B cell (primary cell): ENCODE measurements around the gene DNAJC16. TPM values are rescaled to one million over a fixed set of nuclear protein-coding genes. Genes with fewer than 3 reads are reported as not detected.

Experiments
- ATAC-seq: fragments of 200-7000 bp; cut with Tn5 transposase; one replicate; pipeline ENCODE4 v1.10.0; 2021; ENCODE audit warnings: low read depth, mild to moderate bottlenecking, moderate number of reproducible peaks, moderate library complexity
- CTCF ChIA-PET: fragments of 350-600 bp; sonication (Branson Sonifier 250); formaldehyde crosslinking; loops from one replicate; lab custom pipeline; 2021; ENCODE audit warnings: antibody characterized with exemption, inconsistent platforms; lab: Charles Lee
- POLR2A ChIA-PET: fragments of 350-600 bp; sonication (Branson Sonifier 250); formaldehyde crosslinking; loops from one replicate; lab custom pipeline; 2021; ENCODE audit warnings: antibody characterized with exemption; lab: Charles Lee
- DNase-seq: peaks from one replicate; pipeline ENCODE4 v3.0.0; 2013
- H2AFZ ChIP-seq: 2 replicates; pipeline ENCODE4 v1.6.1; 2012; ENCODE audit warnings: mild to moderate bottlenecking, low read depth, low read length; ENCODE audit not compliant: insufficient read depth, poor library complexity, severe bottlenecking
- H3K27ac ChIP-seq, 2 donors: 1 replicate in 1 of 2; 2 replicates in 1 of 2; pipeline ENCODE4 v1.5.1; 2012 to 2013; ENCODE audit warnings: low read length in 2 of 2, mild to moderate bottlenecking in 2 of 2, moderate library complexity in 1 of 2
- H3K27me3 ChIP-seq, 4 experiments: fragments of 200-600 bp in 1 of 4; sonication (generic) in 1 of 4; replicated peaks in 1 of 4; 1 replicate in 2 of 4; 2 replicates in 2 of 4; pipeline versions ENCODE4 v1.6.1 to v1.7.0; 2013 to 2016; ENCODE audit warnings: low read length in 3 of 4, mild to moderate bottlenecking in 2 of 4, mixed read lengths in 1 of 4, moderate library complexity in 1 of 4; ENCODE audit not compliant: insufficient read depth in 4 of 4, control insufficient read depth in 3 of 4; ENCODE audit errors: control extremely low read depth in 1 of 4
- H3K36me3 ChIP-seq, 2 experiments: replicated peaks in 1 of 2; 1 replicate in 1 of 2; 2 replicates in 1 of 2; pipeline versions ENCODE4 v1.6.1 to v1.7.1; 2013; ENCODE audit warnings: low read length in 1 of 2; ENCODE audit not compliant: insufficient read depth in 2 of 2, control insufficient read depth in 1 of 2; ENCODE audit errors: control extremely low read depth in 1 of 2, extremely low read depth in 1 of 2
- H3K4me1 ChIP-seq, 2 donors: fragments of 200-600 bp in 1 of 2; sonication (generic) in 1 of 2; 1 replicate in 1 of 2; 2 replicates in 1 of 2; pipeline versions ENCODE4 v1.5.1 to v1.6.1; 2013 to 2017; ENCODE audit warnings: low read length in 2 of 2; ENCODE audit not compliant: control insufficient read depth in 2 of 2, insufficient read depth in 2 of 2
- H3K4me2 ChIP-seq: replicated peaks from 2 replicates; pipeline ENCODE3; 2012; ENCODE audit warnings: mild to moderate bottlenecking, low read depth, low read length; ENCODE audit not compliant: poor library complexity, severe bottlenecking
- H3K4me3 ChIP-seq, 5 experiments: fragments of 200-600 bp in 1 of 5; sonication (generic) in 1 of 5; 1 replicate in 3 of 5; 2 replicates in 2 of 5; pipeline versions ENCODE4 v1.5.1 to v1.7.0; 2011 to 2016; ENCODE audit warnings: low read length in 4 of 5, mild to moderate bottlenecking in 4 of 5, low read depth in 2 of 5, control low read depth in 1 of 5, moderate library complexity in 1 of 5; ENCODE audit not compliant: insufficient read depth in 1 of 5; ENCODE audit errors: control extremely low read depth in 1 of 5, extremely low read depth in 1 of 5
- H3K79me2 ChIP-seq: fragments of 200-600 bp; sonication (generic); one replicate; pipeline ENCODE4 v1.6.0; 2016; ENCODE audit warnings: low read length; ENCODE audit not compliant: control insufficient read depth, insufficient read depth
- H3K9ac ChIP-seq: fragments of 200-600 bp; sonication (generic); 2 replicates; pipeline ENCODE4 v1.6.1; 2017; ENCODE audit warnings: mild to moderate bottlenecking, low read length, moderate library complexity
- H3K9me3 ChIP-seq, 3 donors: one replicate each; pipeline versions ENCODE4 v1.6.1 to v1.7.1; 2013; ENCODE audit warnings: low read length in 2 of 3; ENCODE audit not compliant: control insufficient read depth in 2 of 3, insufficient read depth in 1 of 3; ENCODE audit errors: control extremely low read depth in 1 of 3
- H4K20me1 ChIP-seq: 2 replicates; pipeline ENCODE4 v1.6.0; 2012; ENCODE audit warnings: mild to moderate bottlenecking, low read length; ENCODE audit not compliant: insufficient read depth, control insufficient read depth, poor library complexity, severe bottlenecking
- H3K27ac Mint-ChIP-seq: one replicate; pipeline ENCODE4 v1.8.0; 2021; ENCODE audit warnings: mixed read lengths
- H3K27me3 Mint-ChIP-seq: one replicate; pipeline ENCODE4 v1.8.0; 2021; ENCODE audit warnings: mixed read lengths
- H3K4me1 Mint-ChIP-seq: one replicate; pipeline ENCODE4 v1.8.0; 2021; ENCODE audit warnings: mixed read lengths
- H3K4me3 Mint-ChIP-seq: one replicate; pipeline ENCODE4 v1.8.0; 2021; ENCODE audit warnings: mixed read lengths
- H3K9me3 Mint-ChIP-seq: one replicate; pipeline ENCODE4 v1.8.0; 2022; ENCODE audit warnings: mixed read lengths; ENCODE audit not compliant: insufficient read depth
- EZH2 ChIP-seq: IDR thresholded peaks from 2 replicates; pipeline ENCODE4 v1.6.1; 2012; ENCODE audit warnings: borderline replicate concordance, low read depth, mild to moderate bottlenecking, moderate library complexity, low read length; ENCODE audit not compliant: insufficient read depth, poor library complexity, severe bottlenecking
- WGBS: methylation state at CpG from one replicate; pipeline ENCODE4 v1.1.5; 2013; ENCODE audit warnings: missing lambda C conversion rate; ENCODE audit not compliant: insufficient coverage; 5-methylcytosine and 5-hydroxymethylcytosine counted together
- intact Hi-C: fragments of 100-400 bp; cut with micrococcal nuclease; formaldehyde crosslinking; loops from one replicate; pipeline ENCODE4 v1.10.0; 2022
- polyA plus RNA-seq: library from polyadenylated mRNA; depleted of rRNA; stranded (reverse); fragments of >200 nt; gene quantifications from 2 replicates; pipeline ENCODE4 v1.2.3, GENCODE V29; 2012
- total RNA-seq, 2 donors: library from RNA; stranded (reverse); fragments of 120-200 nt in 1 of 2; gene quantifications; 1 replicate in 1 of 2; 2 replicates in 1 of 2; pipeline versions ENCODE4 v1.2.3 to v1.2.4, GENCODE V29; 2013 to 2022
- TF ChIP-seq, protein P1 (sequence below): fragments of 200-600 bp; IDR thresholded peaks from one replicate; pipeline ENCODE4 v1.8.0; 2022; ENCODE audit warnings: antibody characterized with exemption, mild to moderate bottlenecking

DNAJC16 gene
- total and polyA plus RNA-seq, 2 donors (not counting 1 experiment from before 2014, with no cell fraction given) = 16.9 to 47.1 TPM

DNA sequence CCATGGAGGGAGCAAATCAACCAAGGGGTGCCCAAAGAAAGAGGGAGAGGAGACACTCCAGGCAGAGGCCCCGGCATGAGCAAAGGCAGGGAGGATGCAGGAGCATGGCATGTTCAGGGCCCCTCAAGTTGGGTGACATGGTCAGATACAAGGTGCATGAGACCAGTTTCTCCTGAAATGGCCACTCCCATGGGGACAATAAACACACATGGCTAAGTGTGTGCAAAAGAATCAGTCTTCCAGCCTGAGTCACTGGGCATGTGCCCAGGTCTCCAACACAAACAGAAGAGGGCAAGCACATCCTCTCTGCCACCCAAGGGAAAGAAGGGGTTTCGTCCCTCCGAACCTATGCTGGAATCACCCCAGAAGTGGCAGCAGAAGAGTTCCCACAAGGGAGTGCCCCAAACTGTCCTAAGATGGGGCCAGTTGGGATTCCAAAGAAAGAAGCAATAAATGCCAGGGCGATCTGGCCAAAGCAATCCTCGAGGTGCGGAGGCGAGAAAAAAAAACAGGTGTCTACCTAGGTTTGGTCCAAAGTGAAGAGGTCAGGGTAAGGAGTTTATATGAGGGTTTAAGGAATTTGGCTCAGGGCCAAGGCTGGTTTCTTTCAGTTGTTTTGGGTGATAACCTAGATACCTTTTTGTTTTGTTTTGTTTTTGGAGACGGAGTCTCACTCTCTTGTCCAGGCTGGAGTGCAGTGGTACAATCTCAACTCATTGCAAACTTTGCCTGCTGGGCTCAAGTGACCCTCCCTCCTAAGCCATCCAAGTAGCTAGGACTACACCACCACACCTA lies 15.8 kb upstream of the DNAJC16 start:
- peaks cover 6% of the 10 kb centered on the region for H4K20me1 ChIP-seq
- H3K27me3 Mint-ChIP-seq = no peaks in the 10 kb centered on the region
- H3K4me1 Mint-ChIP-seq = peaks cover 26% of the 10 kb centered on the region
- peaks cover 0 to 31% of the 10 kb centered on the region in 2 experiments for H3K36me3 ChIP-seq
- no peak overlapping the region for H3K27ac ChIP-seq
- ChIA-PET POLR2A (no interaction called here), CTCF (no interaction called here)
- H3K27me3 ChIP-seq = no peaks in the 10 kb centered on the region
- H3K4me3 ChIP-seq = no peak overlapping the region
- no peak for TF ChIP-seq EZH2
- TF ChIP-seq, protein P1, sequence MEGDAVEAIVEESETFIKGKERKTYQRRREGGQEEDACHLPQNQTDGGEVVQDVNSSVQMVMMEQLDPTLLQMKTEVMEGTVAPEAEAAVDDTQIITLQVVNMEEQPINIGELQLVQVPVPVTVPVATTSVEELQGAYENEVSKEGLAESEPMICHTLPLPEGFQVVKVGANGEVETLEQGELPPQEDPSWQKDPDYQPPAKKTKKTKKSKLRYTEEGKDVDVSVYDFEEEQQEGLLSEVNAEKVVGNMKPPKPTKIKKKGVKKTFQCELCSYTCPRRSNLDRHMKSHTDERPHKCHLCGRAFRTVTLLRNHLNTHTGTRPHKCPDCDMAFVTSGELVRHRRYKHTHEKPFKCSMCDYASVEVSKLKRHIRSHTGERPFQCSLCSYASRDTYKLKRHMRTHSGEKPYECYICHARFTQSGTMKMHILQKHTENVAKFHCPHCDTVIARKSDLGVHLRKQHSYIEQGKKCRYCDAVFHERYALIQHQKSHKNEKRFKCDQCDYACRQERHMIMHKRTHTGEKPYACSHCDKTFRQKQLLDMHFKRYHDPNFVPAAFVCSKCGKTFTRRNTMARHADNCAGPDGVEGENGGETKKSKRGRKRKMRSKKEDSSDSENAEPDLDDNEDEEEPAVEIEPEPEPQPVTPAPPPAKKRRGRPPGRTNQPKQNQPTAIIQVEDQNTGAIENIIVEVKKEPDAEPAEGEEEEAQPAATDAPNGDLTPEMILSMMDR = no peak
- no peak overlapping the region for H3K27ac Mint-ChIP-seq
- no peaks in the 10 kb centered on the region for H3K9me3 ChIP-seq
- peaks cover 8 to 10% of the 10 kb centered on the region in 2 donors for H3K4me1 ChIP-seq
- no peaks in the 10 kb centered on the region for H3K9me3 Mint-ChIP-seq
- H3K79me2 ChIP-seq = peaks cover 45% of the 10 kb centered on the region
- no peak overlapping the region for H2AFZ ChIP-seq
- DNase-seq = no peak
- intact Hi-C loops = no loop called here
- WGBS = 100% methylated on average over 5 of the region's 8 CpGs
- no peak overlapping the region for H3K9ac ChIP-seq
- no peak for ATAC-seq
- H3K4me2 ChIP-seq = no peak overlapping the region
- H3K4me3 Mint-ChIP-seq = no peak overlapping the region

DNA sequence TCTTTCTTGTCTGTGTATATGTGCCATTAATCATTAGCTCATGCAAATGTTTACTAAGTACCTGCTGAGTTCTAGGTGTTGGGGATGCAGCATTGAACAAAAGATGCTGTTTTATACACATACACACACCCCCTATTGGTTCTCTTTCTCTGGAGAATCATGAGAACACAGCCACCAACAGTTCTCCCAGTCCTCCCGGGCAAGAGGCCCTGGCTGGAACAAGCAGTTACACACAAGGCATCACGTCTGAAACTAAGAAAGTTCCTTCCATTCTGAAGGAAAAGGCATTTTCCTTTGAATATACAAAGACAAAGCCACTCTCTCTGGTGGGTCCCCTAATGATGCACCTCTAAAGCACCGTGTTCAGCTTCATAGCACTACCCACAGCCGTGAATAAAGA lies 13.5 kb upstream of the DNAJC16 start:
- Histone ChIP-seq H3K9me3 (no peaks in the 10 kb centered on the region), H3K36me3 (peaks cover 4 to 39% of the 10 kb centered on the region in 2 experiments), H2AFZ (no peak overlapping the region), H4K20me1 (peaks cover 6% of the 10 kb centered on the region), H3K4me2 (no peak overlapping the region), H3K9ac (no peak overlapping the region), H3K79me2 (peaks cover 66% of the 10 kb centered on the region), H3K4me1 (peaks cover 8 to 10% of the 10 kb centered on the region in 2 donors), H3K4me3 (no peak overlapping the region), H3K27me3 (no peaks in the 10 kb centered on the region), H3K27ac (no peak overlapping the region)
- Mint-ChIP-seq H3K27me3 (no peaks in the 10 kb centered on the region), H3K9me3 (no peaks in the 10 kb centered on the region), H3K27ac (no peak overlapping the region), H3K4me3 (no peak overlapping the region), H3K4me1 (peaks cover 38% of the 10 kb centered on the region)
- 98% methylated on average over 4 of the region's 4 CpGs for WGBS
- POLR2A ChIA-PET = no interaction called here
- CTCF ChIA-PET = no interaction called here
- TF ChIP-seq, protein P1 = no peak
- TF ChIP-seq EZH2 = no peak
- ATAC-seq (no peak), DNase-seq (no peak)
- intact Hi-C loops = no loop called here
